Ovary (tissue), 9 donors: ENCODE results near the gene FOCAD. TPM values are rescaled to one million over a fixed set of nuclear protein-coding genes. Genes with fewer than 3 reads are reported as not detected.

Source experiments
- DNase-seq, 5 donors: peaks; one replicate each; pipeline ENCODE4 v3.0.0-alpha.2; 2019 to 2020
- H3K27ac ChIP-seq, 2 donors: fragments of 200-600 bp; one replicate each; pipeline versions ENCODE4 v1.5.1 to v1.8.0; 2019 to 2022
- H3K27me3 ChIP-seq: fragments of 200-600 bp; one replicate; pipeline ENCODE4 v1.8.0; 2022
- H3K36me3 ChIP-seq: fragments of 200-600 bp; sonication (generic); one replicate; pipeline ENCODE4 v1.5.1; 2019
- H3K4me1 ChIP-seq: one replicate; pipeline ENCODE4 v1.8.1; 2013; ENCODE audit warnings: mild to moderate bottlenecking, moderate library complexity; ENCODE audit not compliant: insufficient read depth
- H3K4me3 ChIP-seq: fragments of 200-600 bp; sonication (generic); one replicate; pipeline ENCODE4 v1.5.1; 2017
- H3K9me3 ChIP-seq, 2 donors: fragments of 200-600 bp in 1 of 2; sonication (generic) in 1 of 2; one replicate each; pipeline versions ENCODE4 v1.5.1 to v1.8.1; 2013 to 2019; ENCODE audit warnings: mild to moderate bottlenecking in 1 of 2, moderate library complexity in 1 of 2
- CTCF ChIP-seq, 3 donors: fragments of 450-650 bp in 2 of 3; fragments of 200-600 bp in 1 of 3; IDR thresholded peaks; one replicate each; pipeline versions ENCODE4 v1.5.1 to v1.8.0; 2016 to 2022; ENCODE audit warnings: antibody characterized with exemption in 3 of 3, mild to moderate bottlenecking in 1 of 3
- EP300 ChIP-seq: sonication (generic); formaldehyde crosslinking; IDR thresholded peaks from one replicate; pipeline ENCODE4 v1.6.1; 2017; ENCODE audit warnings: antibody characterized with exemption
- POLR2A ChIP-seq: fragments of 450-650 bp; IDR thresholded peaks from one replicate; pipeline ENCODE4 v1.6.1; 2017; ENCODE audit warnings: antibody characterized with exemption, mild to moderate bottlenecking, moderate library complexity
- WGBS, 3 donors: extraction: QIAGEN DNeasy Blood & Tissue Kit in 1 of 3; methylation state at CpG; one replicate each; pipeline versions ENCODE4 v1.1.5 to v1.1.7; 2013 to 2017; 5-methylcytosine and 5-hydroxymethylcytosine counted together
- intact Hi-C, 4 donors: fragments of 100-400 bp; cut with DNase I; formaldehyde crosslinking; loops; one replicate each; pipeline versions ENCODE4 v1.11.0 to v1.15.1; 2022 to 2023
- polyA plus RNA-seq, 2 donors: library from polyadenylated mRNA; stranded (reverse); fragments of 200-250 nt in 1 of 2; fragments of 350-450 nt in 1 of 2; fragmentation: Illumina TruSeq in 1 of 2; extraction: RNeasy Lipid Tissue Mini Kit (QIAGEN cat#74804) in 1 of 2; gene quantifications; one replicate each; pipeline ENCODE4 v1.2.3, GENCODE V29; 2013 to 2014
- total RNA-seq, 7 donors: library from RNA; depleted of rRNA in 2 of 7; stranded (reverse); fragments of >200 nt in 2 of 7; fragmentation: NEBNext Ultra II Directional in 3 of 7; extraction: Animal tissue kit (Norgen Biotek cat#: 25700) in 3 of 7; gene quantifications; one replicate each; pipeline versions ENCODE4 v1.1.0 to v1.2.4, GENCODE V29; 2016 to 2023
- donor health status: DM: no; HTN: no; CAD: no; lungs with moderate emphysema.
- donor health status: DM: no; HTN: no; CAD: no.
- donor health status: Bipolar disorder and iron deficiency.
- donor health status: DM: yes; HTN: yes; CAD: no.
- donor health status: DM: no; HTN: no; CAD: no.
- donor health status: DM: yes; HTN: yes; CAD: no.

The FOCAD gene
- total and polyA plus RNA-seq, 9 donors: 5.4 to 39.2 (median 22.2) TPM

- 95 to 97% (median 96%) methylated on average over 1 of the region's 1 CpG for WGBS, 3 donors
- Histone ChIP-seq H3K27ac (no peak overlapping the region), H3K9me3 (no peaks in the 10 kb centered on the region), H3K36me3 (no peaks in the 10 kb centered on the region), H3K27me3 (no peaks in the 10 kb centered on the region), H3K4me1 (no peaks in the 10 kb centered on the region), H3K4me3 (no peak overlapping the region)
- DNase-seq: no peak
- intact Hi-C loops: no loop called here
- TF ChIP-seq POLR2A: no peak
- TF ChIP-seq EP300: no peak
- TF ChIP-seq CTCF (IDR thresholded peaks at IDR 0.05): no peak
These were observed 29.1 kb downstream of the FOCAD start for GRCh38 chr9:20713172-20713571.

DNA sequence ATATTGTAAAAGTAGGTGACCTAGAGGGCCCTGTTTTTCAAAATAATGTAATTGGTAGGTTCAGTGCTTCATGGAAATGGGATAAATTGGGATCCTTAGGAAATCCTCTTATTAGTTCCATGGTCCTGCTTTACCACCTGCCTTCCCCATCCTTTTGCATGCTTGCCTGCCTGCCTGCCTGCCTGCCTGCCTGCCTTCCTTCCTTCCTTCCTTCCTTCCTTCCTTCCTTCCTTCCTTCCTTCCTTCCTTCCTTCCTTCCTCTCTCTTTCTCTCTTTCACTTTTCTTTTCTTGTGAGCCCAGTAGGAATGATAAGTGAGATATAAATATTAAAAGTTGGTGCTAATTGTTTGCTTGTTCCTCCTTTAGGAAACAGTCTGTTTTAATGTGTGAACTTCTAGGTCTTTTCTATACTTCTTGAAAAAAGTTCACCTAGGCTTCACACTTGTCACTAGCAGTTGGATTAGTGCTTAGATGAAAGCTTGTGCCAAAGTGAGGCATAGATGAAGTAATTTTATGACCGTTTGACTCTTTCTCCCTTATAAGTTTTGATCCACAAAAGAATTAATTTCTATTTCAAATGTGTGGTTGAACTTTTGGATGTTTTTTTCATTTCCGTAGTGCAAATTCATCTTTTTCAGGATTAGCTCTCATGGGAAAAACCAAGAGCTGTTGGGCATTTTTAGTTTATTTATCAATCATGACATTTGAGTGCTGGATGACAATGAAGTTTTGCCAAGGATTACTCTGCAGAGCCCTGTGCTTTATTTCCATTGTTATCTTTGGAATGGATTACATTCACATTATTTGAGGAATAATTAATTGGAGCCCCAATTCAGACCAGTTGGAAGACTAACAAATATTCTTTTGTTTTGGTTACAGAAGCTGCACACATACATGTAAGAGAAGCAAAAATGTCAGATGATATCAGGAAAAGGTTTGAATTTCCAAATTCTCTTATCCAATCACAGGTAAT, 30.7 kb downstream of the FOCAD start:
- TF ChIP-seq EP300: no peak
- no peak for TF ChIP-seq CTCF (IDR thresholded peaks at IDR 0.05)
- TF ChIP-seq POLR2A: no peak
- H3K27ac ChIP-seq: no peak overlapping the region
- 76 to 83% (median 82%) methylated on average over 2 of the region's 2 CpGs for WGBS, 3 donors

DNA sequence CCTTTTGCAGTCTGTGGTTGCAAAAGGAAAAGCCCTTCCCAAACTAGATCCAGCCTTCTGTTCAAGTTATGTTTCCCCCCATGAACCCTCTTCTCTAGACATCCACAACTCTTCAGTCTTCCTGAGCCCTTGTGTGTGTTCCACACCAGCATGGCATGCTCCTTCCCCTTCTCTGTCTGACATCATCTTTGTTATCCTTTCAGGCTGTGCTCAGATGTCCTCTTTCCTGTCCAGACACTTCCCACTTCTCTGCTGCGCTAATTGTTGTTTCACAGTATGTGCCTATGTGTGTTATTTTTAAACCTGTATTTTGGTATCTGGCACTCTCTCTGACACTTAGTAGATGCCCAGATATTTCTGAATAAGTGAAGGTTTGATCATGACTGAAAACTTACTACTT, 38.2 kb downstream of the FOCAD start:
- intact Hi-C loops: no loop called here
- H3K27me3 ChIP-seq: no peaks in the 10 kb centered on the region
- 88 to 92% (median 88%) methylated on average over 1 of the region's 1 CpG for WGBS, 3 donors

More for the DNA sequence above, 30.7 kb downstream of the FOCAD start:
- intact Hi-C loops: no loop called here
- no peak for DNase-seq
- no peaks in the 10 kb centered on the region for H3K27me3 ChIP-seq
- H3K4me1 ChIP-seq: no peaks in the 10 kb centered on the region
- no peak overlapping the region for H3K4me3 ChIP-seq
- no peaks in the 10 kb centered on the region for H3K36me3 ChIP-seq
- no peaks in the 10 kb centered on the region for H3K9me3 ChIP-seq

DNA sequence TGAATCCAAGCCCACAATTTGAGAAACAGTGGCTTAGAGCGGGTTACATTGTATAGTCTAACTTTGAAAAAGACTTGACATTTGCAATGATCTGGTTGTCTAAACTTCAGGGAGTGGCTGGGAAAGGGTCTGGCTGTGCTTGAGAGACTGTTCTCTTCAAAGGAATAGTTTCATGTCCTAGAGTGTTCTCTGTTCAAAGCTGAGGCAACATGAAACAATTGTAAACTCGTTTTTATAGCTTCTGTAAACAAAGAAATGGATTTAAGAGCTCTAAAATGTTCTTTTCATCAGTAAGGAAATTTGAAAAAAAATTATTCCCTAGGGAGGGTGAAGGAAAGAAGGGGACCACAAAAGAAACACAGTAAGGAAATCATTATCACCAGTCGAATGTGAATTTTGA, 41.6 kb downstream of the FOCAD start:
- no peaks in the 10 kb centered on the region for H3K27me3 ChIP-seq
- H3K9me3 ChIP-seq: no peaks in the 10 kb centered on the region
- no peaks in the 10 kb centered on the region for H3K36me3 ChIP-seq
- intact Hi-C loops: no loop called here
- WGBS, 3 donors: 69 to 77% (median 74%) methylated on average over 3 of the region's 3 CpGs
- H3K4me1 ChIP-seq: no peaks in the 10 kb centered on the region
- TF ChIP-seq EP300 (no peak), CTCF (IDR thresholded peaks at IDR 0.05) (no peak), POLR2A (no peak)
- no peak overlapping the region for H3K27ac ChIP-seq
- H3K4me3 ChIP-seq: no peak overlapping the region
- DNase-seq: no peak

More for the DNA sequence above, 38.2 kb downstream of the FOCAD start:
- no peaks in the 10 kb centered on the region for H3K4me1 ChIP-seq
- H3K27ac ChIP-seq: no peak overlapping the region
- TF ChIP-seq EP300 (no peak), POLR2A (no peak), CTCF (IDR thresholded peaks at IDR 0.05) (no peak)
- no peaks in the 10 kb centered on the region for H3K36me3 ChIP-seq
- DNase-seq: no peak
- no peak overlapping the region for H3K4me3 ChIP-seq
- H3K9me3 ChIP-seq: no peaks in the 10 kb centered on the region
